ENCODE results near the gene ACKR2. TPM values are rescaled to one million over a fixed set of nuclear protein-coding genes. Genes with fewer than 3 reads are reported as not detected.

The ACKR2 gene
- polyA plus RNA-seq, 1 of the 3 experiments (the other 2 are of a cell fraction), result 0.10 TPM

DNA sequence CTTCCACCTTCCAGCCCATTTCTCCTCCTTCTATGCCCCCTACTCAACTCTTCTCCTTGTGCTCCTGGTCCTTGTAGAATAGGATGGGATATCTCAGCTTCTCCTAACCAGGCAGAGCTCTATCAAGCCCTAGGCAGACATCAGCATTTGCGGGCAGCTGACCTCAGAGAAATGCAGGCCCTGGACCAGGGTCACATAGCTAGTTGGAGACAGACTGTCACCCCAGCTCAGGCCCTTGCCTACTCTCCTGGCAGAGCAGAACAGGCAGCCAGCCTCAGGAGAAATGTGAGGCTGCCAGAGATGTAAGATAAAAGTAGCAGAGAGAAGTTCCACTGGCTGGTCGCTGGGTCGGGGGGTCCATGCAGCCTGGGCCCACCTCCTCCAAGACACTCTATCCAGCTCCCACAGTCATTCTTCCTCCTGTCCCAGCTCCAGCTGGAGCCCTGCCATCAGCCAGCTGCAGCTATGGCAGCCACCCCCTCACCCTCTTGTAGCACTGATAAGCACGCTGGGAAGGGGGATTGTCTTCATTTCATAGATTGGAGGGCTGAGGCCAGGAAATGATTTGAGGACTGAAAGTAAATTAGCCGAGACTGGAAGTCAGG, 62.4 kb downstream of the ACKR2 start (continued):
- TF ChIP-seq, protein P1, sequence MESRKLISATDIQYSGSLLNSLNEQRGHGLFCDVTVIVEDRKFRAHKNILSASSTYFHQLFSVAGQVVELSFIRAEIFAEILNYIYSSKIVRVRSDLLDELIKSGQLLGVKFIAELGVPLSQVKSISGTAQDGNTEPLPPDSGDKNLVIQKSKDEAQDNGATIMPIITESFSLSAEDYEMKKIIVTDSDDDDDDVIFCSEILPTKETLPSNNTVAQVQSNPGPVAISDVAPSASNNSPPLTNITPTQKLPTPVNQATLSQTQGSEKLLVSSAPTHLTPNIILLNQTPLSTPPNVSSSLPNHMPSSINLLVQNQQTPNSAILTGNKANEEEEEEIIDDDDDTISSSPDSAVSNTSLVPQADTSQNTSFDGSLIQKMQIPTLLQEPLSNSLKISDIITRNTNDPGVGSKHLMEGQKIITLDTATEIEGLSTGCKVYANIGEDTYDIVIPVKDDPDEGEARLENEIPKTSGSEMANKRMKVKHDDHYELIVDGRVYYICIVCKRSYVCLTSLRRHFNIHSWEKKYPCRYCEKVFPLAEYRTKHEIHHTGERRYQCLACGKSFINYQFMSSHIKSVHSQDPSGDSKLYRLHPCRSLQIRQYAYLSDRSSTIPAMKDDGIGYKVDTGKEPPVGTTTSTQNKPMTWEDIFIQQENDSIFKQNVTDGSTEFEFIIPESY (IDR thresholded peaks at IDR 0.05; ENCODE audit: borderline replicate concordance, low read depth), result no peak
- TF ChIP-seq SIN3A (IDR thresholded peaks at IDR 0.05; ENCODE audit: borderline replicate concordance, low read depth, low read length) (no peak), FOXM1 (IDR thresholded peaks at IDR 0.05; ENCODE audit: low read depth) (no peak)

DNA sequence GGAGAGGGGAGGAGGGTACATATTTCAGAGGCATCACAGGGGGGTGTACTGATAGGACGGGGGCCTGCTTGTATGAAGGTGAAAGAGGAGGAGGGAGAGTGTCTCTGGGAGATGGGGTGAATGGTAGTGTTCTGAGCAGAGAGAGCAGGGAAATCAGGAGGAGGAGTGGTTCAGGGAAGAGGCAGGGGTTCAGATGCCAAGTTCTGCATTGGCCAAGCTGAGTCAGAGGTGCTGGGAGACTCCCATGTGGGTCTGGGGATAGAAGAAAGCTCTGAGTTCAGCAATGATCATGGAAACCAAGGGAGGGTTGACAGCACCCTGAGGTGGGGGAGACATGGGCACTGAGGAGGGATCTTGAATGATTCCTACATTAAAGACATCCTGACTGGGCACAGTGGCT, 63.5 kb downstream of the ACKR2 start:
- CTCF ChIA-PET, result interaction anchor here (0.6 to 8.2 kb wide), 6 partner anchors 9 to 397 kb away, joined by 3 to 42 read pairs (median 8); no protein-coding TSS in a partner anchor

More for the DNA sequence above, 63.5 kb downstream of the ACKR2 start:
- H3K4me3 ChIP-seq (ENCODE audit: low read depth in 2 of 2, low read length in 1 of 2), result no peak overlapping the region
- H3K9ac ChIP-seq, result no peak overlapping the region
- no peaks in the 10 kb centered on the region for H3K79me2 ChIP-seq (ENCODE audit: insufficient read depth)
- no peaks in the 10 kb centered on the region for H3K9me2 ChIP-seq
- H2AFZ ChIP-seq (ENCODE audit: low read depth), result no peak overlapping the region
- POLR2A ChIA-PET, result no interaction called here
- H4K20me1 ChIP-seq (ENCODE audit: insufficient read depth), result no peaks in the 10 kb centered on the region
- peak overlapping the region in 1 of 2 experiments; percentile 92; a peak in 2 of 4 replicates for H3K27ac ChIP-seq (ENCODE audit: low read depth in 2 of 2, low read length in 1 of 2)
- peak; percentile 19 for DNase-seq
- H3F3A ChIP-seq (replicated peaks; ENCODE audit: insufficient read depth), result no peaks in the 10 kb centered on the region
- H3K4me2 ChIP-seq, result no peak overlapping the region
- no peak for TF ChIP-seq SMC3 (IDR thresholded peaks at IDR 0.05; ENCODE audit: low read depth, low read length)
- TF ChIP-seq, protein P2, sequence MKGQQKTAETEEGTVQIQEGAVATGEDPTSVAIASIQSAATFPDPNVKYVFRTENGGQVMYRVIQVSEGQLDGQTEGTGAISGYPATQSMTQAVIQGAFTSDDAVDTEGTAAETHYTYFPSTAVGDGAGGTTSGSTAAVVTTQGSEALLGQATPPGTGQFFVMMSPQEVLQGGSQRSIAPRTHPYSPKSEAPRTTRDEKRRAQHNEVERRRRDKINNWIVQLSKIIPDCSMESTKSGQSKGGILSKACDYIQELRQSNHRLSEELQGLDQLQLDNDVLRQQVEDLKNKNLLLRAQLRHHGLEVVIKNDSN (IDR thresholded peaks at IDR 0.05; ENCODE audit: borderline replicate concordance, low read depth), result no peak
- no peak for TF ChIP-seq NRF1 (IDR thresholded peaks at IDR 0.05; ENCODE audit: low read depth, low read length)
- TF ChIP-seq, protein P3, sequence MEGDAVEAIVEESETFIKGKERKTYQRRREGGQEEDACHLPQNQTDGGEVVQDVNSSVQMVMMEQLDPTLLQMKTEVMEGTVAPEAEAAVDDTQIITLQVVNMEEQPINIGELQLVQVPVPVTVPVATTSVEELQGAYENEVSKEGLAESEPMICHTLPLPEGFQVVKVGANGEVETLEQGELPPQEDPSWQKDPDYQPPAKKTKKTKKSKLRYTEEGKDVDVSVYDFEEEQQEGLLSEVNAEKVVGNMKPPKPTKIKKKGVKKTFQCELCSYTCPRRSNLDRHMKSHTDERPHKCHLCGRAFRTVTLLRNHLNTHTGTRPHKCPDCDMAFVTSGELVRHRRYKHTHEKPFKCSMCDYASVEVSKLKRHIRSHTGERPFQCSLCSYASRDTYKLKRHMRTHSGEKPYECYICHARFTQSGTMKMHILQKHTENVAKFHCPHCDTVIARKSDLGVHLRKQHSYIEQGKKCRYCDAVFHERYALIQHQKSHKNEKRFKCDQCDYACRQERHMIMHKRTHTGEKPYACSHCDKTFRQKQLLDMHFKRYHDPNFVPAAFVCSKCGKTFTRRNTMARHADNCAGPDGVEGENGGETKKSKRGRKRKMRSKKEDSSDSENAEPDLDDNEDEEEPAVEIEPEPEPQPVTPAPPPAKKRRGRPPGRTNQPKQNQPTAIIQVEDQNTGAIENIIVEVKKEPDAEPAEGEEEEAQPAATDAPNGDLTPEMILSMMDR (IDR thresholded peaks at IDR 0.05), result no peak
- no peak for TF ChIP-seq POLR2AphosphoS5 (IDR thresholded peaks at IDR 0.05; ENCODE audit: low read depth, low read length)
- TF ChIP-seq FOXM1 (IDR thresholded peaks at IDR 0.05; ENCODE audit: low read depth), result no peak
- TF ChIP-seq MEF2A (IDR thresholded peaks at IDR 0.05; ENCODE audit: borderline replicate concordance, low read depth), result no peak
- no peak for TF ChIP-seq RAD21 (IDR thresholded peaks at IDR 0.05; ENCODE audit: low read length)
- no peak for TF ChIP-seq JUND (IDR thresholded peaks at IDR 0.05)
- TF ChIP-seq, protein P4, sequence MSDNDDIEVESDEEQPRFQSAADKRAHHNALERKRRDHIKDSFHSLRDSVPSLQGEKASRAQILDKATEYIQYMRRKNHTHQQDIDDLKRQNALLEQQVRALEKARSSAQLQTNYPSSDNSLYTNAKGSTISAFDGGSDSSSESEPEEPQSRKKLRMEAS (IDR thresholded peaks at IDR 0.05; ENCODE audit: low read depth), result no peak
- WGBS (ENCODE audit: low lambda C conversion rate), result 56% methylated on average over 1 of the region's 1 CpG
- no peaks in the 10 kb centered on the region for H3K36me3 ChIP-seq (replicated peaks in 1 of 2; ENCODE audit: control insufficient read depth in 1 of 2, insufficient read depth in 2 of 2, low read length in 1 of 2)
- H3K9me3 ChIP-seq, result no peaks in the 10 kb centered on the region
- H3K27me3 ChIP-seq (ENCODE audit: insufficient read depth), result peaks cover 19% of the 10 kb centered on the region; the same call in 1 of the 2 replicates
- peaks cover 0 to 22% of the 10 kb centered on the region in 2 experiments; a peak in 1 of 4 replicates for H3K4me1 ChIP-seq (ENCODE audit: control insufficient read depth in 1 of 2, insufficient read depth in 2 of 2, low read depth in 1 of 2, low read length in 1 of 2)
